Mesenchymal stem cell (in vitro differentiated cells and primary cell): ENCODE data around the gene SDC4. TPM values are rescaled to one million over a fixed set of nuclear protein-coding genes. Genes with fewer than 3 reads are reported as not detected.

Experiments used
- DNase-seq: peaks from one replicate; pipeline ENCODE4 v3.0.0-alpha.2; 2013
- H2AFZ ChIP-seq: one replicate; pipeline ENCODE4 v1.6.1; 2013; ENCODE audit warnings: low read depth, mild to moderate bottlenecking, control low read depth, inconsistent platforms, low read length, moderate library complexity
- H2AK5ac ChIP-seq: 2 replicates; pipeline ENCODE4 v1.6.1; 2013; ENCODE audit warnings: low read length, moderate library complexity, mild to moderate bottlenecking, inconsistent platforms; ENCODE audit not compliant: severe bottlenecking
- H2BK120ac ChIP-seq: one replicate; pipeline ENCODE4 v1.6.1; 2013; ENCODE audit warnings: low read depth, mild to moderate bottlenecking, inconsistent platforms, low read length, moderate library complexity
- H2BK12ac ChIP-seq, 2 experiments: one replicate each; pipeline ENCODE4 v1.6.1; 2013; ENCODE audit warnings: inconsistent platforms in 2 of 2, low read length in 2 of 2, mild to moderate bottlenecking in 2 of 2, moderate library complexity in 2 of 2, control low read depth in 1 of 2
- H2BK15ac ChIP-seq: one replicate; pipeline ENCODE4 v1.6.1; 2013; ENCODE audit warnings: mild to moderate bottlenecking, low read depth, inconsistent platforms; ENCODE audit not compliant: poor library complexity, severe bottlenecking
- H2BK5ac ChIP-seq: 2 replicates; pipeline ENCODE4 v1.6.1; 2013; ENCODE audit warnings: low read depth, mild to moderate bottlenecking, low read length, control low read depth, inconsistent platforms; ENCODE audit not compliant: poor library complexity, severe bottlenecking
- H3K14ac ChIP-seq, 2 experiments: one replicate each; pipeline ENCODE4 v1.6.1; 2013; ENCODE audit warnings: inconsistent platforms in 2 of 2, low read length in 2 of 2, control low read depth in 1 of 2, mild to moderate bottlenecking in 1 of 2, moderate library complexity in 1 of 2
- H3K18ac ChIP-seq, 2 experiments: one replicate each; pipeline ENCODE4 v1.6.1; 2013; ENCODE audit warnings: inconsistent platforms in 2 of 2, low read length in 2 of 2, control low read depth in 1 of 2, low read depth in 1 of 2, mild to moderate bottlenecking in 1 of 2
- H3K23ac ChIP-seq, 2 experiments: one replicate each; pipeline ENCODE4 v1.6.1; 2013; ENCODE audit warnings: inconsistent platforms in 2 of 2, low read length in 2 of 2, mild to moderate bottlenecking in 2 of 2, moderate library complexity in 2 of 2, control low read depth in 1 of 2
- H3K27ac ChIP-seq: 2 replicates; pipeline ENCODE4 v1.5.1; 2013; ENCODE audit warnings: mild to moderate bottlenecking, moderate library complexity, low read length, control low read depth, inconsistent platforms; ENCODE audit not compliant: poor library complexity, severe bottlenecking
- H3K27me3 ChIP-seq, 2 experiments: 2 replicates each; pipeline versions ENCODE4 v1.6.1 to v1.7.0; 2013; ENCODE audit warnings: low read length in 2 of 2, mild to moderate bottlenecking in 2 of 2, moderate library complexity in 2 of 2, control low read depth in 1 of 2, inconsistent platforms in 1 of 2; ENCODE audit not compliant: control insufficient read depth in 1 of 2, insufficient read depth in 1 of 2
- H3K36me3 ChIP-seq, 2 experiments: 2 replicates each; pipeline versions ENCODE4 v1.6.1 to v1.7.0; 2013; ENCODE audit warnings: low read length in 2 of 2, control low read depth in 1 of 2, inconsistent platforms in 1 of 2, low read depth in 1 of 2, mild to moderate bottlenecking in 1 of 2; ENCODE audit not compliant: insufficient read depth in 2 of 2, control insufficient read depth in 1 of 2
- H3K4ac ChIP-seq, 2 experiments: one replicate each; pipeline ENCODE4 v1.6.1; 2013; ENCODE audit warnings: inconsistent platforms in 2 of 2, low read length in 2 of 2, mild to moderate bottlenecking in 2 of 2, moderate library complexity in 2 of 2, control low read depth in 1 of 2, low read depth in 1 of 2
- H3K4me1 ChIP-seq: 2 replicates; pipeline ENCODE4 v1.6.1; 2013; ENCODE audit warnings: low read depth, low read length, control low read depth; ENCODE audit not compliant: control insufficient read depth, insufficient read depth
- H3K4me2 ChIP-seq: 2 replicates; pipeline ENCODE4 v1.6.1; 2013; ENCODE audit warnings: low read length, mild to moderate bottlenecking, inconsistent platforms; ENCODE audit not compliant: poor library complexity, severe bottlenecking
- H3K4me3 ChIP-seq, 2 experiments: 2 replicates each; pipeline versions ENCODE4 v1.5.1 to v1.7.0; 2013; ENCODE audit warnings: low read length in 2 of 2, mild to moderate bottlenecking in 2 of 2, control low read depth in 1 of 2, low read depth in 1 of 2; ENCODE audit not compliant: insufficient read depth in 1 of 2
- H3K79me1 ChIP-seq: replicated peaks from 2 replicates; pipeline ENCODE4 v1.6.1; 2013; ENCODE audit warnings: mild to moderate bottlenecking, control low read depth, low read length, inconsistent platforms; ENCODE audit not compliant: poor library complexity, severe bottlenecking
- H3K9ac ChIP-seq: 2 replicates; pipeline ENCODE4 v1.7.0; 2013; ENCODE audit warnings: mild to moderate bottlenecking, low read length, moderate library complexity
- H3K9me3 ChIP-seq: 2 replicates; pipeline ENCODE4 v1.7.0; 2013; ENCODE audit warnings: mild to moderate bottlenecking, low read length; ENCODE audit not compliant: control insufficient read depth
- H4K8ac ChIP-seq: one replicate; pipeline ENCODE4 v1.6.1; 2013; ENCODE audit warnings: inconsistent platforms, mild to moderate bottlenecking, low read length, moderate library complexity
- H4K91ac ChIP-seq: one replicate; pipeline ENCODE4 v1.6.1; 2013; ENCODE audit warnings: mild to moderate bottlenecking, low read length, inconsistent platforms
- WGBS: methylation state at CpG from one replicate; pipeline ENCODE4 v1.1.7; 2013; ENCODE audit warnings: mixed read lengths; 5-methylcytosine and 5-hydroxymethylcytosine counted together
- polyA plus RNA-seq, 2 experiments: library from polyadenylated mRNA; stranded (reverse); fragments of 200-250 nt; gene quantifications; one replicate each; pipeline ENCODE4 v1.2.3, GENCODE V29; 2013

Gene SDC4, protein sequence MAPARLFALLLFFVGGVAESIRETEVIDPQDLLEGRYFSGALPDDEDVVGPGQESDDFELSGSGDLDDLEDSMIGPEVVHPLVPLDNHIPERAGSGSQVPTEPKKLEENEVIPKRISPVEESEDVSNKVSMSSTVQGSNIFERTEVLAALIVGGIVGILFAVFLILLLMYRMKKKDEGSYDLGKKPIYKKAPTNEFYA
- 42.8 TPM for polyA plus RNA-seq (2013, experiment 1 of 2)
- 43.8 TPM for polyA plus RNA-seq (2013, experiment 2 of 2)

DNA sequence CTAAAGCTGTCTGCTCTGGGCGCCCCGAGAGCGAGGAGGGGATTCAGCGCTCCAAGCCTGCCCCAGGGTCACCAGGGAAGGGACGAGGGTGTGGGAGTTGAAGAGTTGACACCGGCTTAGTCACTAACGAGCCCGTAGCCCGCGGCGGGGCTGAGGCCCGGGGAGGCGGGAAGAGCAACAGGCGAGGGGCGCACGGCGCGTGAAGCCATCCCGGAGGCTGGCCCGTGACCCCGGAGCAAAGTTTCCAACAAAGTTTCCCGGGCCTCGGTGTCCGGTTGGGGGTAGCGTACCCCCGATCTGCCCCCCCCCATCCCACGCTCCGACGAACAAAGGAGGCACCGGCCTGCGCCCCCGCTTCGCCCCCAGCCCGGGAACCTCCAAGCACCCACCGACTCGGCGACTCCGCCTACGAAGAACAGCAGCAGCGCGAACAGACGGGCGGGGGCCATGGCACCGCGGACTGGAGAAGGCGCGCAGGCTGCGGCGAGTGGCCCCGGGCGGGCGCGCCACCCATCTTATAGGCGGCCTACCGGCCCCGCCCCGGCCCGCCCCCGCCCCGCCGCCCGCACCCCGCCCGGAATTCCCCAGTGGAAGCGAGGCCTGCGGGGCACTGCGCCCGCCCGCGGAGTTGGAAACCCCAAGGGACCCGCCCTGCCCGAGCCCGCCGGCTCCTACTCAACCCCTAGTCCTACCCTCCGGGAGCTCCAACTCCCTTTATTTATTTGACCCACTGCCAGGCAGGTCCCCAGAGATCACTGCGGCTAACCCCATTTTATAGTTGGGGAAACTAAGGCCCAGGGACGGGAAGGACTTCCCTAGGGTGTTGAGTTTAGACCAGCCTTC is at the start of gene SDC4:
Gene SDC4 (minus strand): TSS at position 489 of the 843 bp plus-strand sequence. CDS start 40 bp downstream, at position 449.
- 5% methylated on average over 26 of the region's 77 CpGs for WGBS
- H3K36me3 ChIP-seq = no peaks in the 10 kb centered on the region
- peak within 1 kb of the TSS; percentile 9 for H2BK5ac ChIP-seq
- H4K8ac ChIP-seq = peak within 1 kb of the TSS; percentile 5
- peaks cover 31% of the 10 kb centered on the region for H3K4me1 ChIP-seq
- H2AK5ac ChIP-seq = peak within 1 kb of the TSS; percentile 57
- H2BK120ac ChIP-seq = peak within 1 kb of the TSS; percentile 77
- peak within 1 kb of the TSS; percentile 73 to 76 for H2BK12ac ChIP-seq
- peak within 1 kb of the TSS; percentile 44 for H2BK15ac ChIP-seq
- H3K4ac ChIP-seq = peak within 1 kb of the TSS; percentile 19 to 42
- DNase-seq = peak; percentile 73
- no peaks in the 10 kb centered on the region for H3K27me3 ChIP-seq
- no peak within 1 kb of the TSS for H4K91ac ChIP-seq
- peak within 1 kb of the TSS; percentile 65 for H3K27ac ChIP-seq
- H2AFZ ChIP-seq = peak within 1 kb of the TSS; percentile 78
- no peaks in the 10 kb centered on the region for H3K79me1 ChIP-seq
- peak within 1 kb of the TSS; percentile 75 to 81 for H3K4me3 ChIP-seq
- H3K18ac ChIP-seq = peak within 1 kb of the TSS; percentile 50 to 91
- peak within 1 kb of the TSS; percentile 64 for H3K4me2 ChIP-seq
- no peaks in the 10 kb centered on the region for H3K9me3 ChIP-seq
- H3K14ac ChIP-seq = peak within 1 kb of the TSS in 1 of 2 experiments; percentile 45
- H3K9ac ChIP-seq = peak within 1 kb of the TSS; percentile 89
- peak within 1 kb of the TSS in 1 of 2 experiments; percentile 91 for H3K23ac ChIP-seq

DNA sequence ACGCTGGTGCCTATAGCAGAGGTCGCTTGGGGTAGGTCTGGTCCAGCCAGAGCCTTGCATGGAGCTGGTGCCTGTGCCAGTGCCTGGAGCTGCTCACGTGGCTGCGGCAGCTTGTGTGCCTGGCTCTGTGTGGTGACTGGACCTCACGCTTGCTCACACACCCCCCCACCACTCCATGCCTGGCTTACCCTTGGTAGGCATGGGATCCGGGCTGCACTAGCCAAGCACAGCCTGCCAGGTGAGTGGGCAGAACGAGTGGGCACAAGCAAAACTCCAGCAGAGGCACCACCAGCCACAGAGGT is 46.8 kb upstream of the SDC4 start:
- Histone ChIP-seq H2BK12ac (no peak overlapping the region), H2AFZ (no peak overlapping the region), H3K4ac (no peak overlapping the region), H3K18ac (no peak overlapping the region), H2AK5ac (no peak overlapping the region), H4K91ac (no peak overlapping the region), H3K9ac (no peak overlapping the region), H3K79me1 (peaks cover 2% of the 10 kb centered on the region), H3K9me3 (peaks cover 14% of the 10 kb centered on the region), H3K4me3 (no peak overlapping the region), H3K27ac (no peak overlapping the region), H3K4me1 (no peaks in the 10 kb centered on the region), H3K36me3 (peaks cover 0 to 11% of the 10 kb centered on the region in 2 experiments), H4K8ac (no peak overlapping the region), H3K14ac (no peak overlapping the region), H2BK120ac (no peak overlapping the region), H3K4me2 (no peak overlapping the region), H2BK15ac (no peak overlapping the region), H3K23ac (no peak overlapping the region), H3K27me3 (no peaks in the 10 kb centered on the region), H2BK5ac (no peak overlapping the region)
- DNase-seq = no peak
- 93% methylated on average over 7 of the region's 7 CpGs for WGBS

DNA sequence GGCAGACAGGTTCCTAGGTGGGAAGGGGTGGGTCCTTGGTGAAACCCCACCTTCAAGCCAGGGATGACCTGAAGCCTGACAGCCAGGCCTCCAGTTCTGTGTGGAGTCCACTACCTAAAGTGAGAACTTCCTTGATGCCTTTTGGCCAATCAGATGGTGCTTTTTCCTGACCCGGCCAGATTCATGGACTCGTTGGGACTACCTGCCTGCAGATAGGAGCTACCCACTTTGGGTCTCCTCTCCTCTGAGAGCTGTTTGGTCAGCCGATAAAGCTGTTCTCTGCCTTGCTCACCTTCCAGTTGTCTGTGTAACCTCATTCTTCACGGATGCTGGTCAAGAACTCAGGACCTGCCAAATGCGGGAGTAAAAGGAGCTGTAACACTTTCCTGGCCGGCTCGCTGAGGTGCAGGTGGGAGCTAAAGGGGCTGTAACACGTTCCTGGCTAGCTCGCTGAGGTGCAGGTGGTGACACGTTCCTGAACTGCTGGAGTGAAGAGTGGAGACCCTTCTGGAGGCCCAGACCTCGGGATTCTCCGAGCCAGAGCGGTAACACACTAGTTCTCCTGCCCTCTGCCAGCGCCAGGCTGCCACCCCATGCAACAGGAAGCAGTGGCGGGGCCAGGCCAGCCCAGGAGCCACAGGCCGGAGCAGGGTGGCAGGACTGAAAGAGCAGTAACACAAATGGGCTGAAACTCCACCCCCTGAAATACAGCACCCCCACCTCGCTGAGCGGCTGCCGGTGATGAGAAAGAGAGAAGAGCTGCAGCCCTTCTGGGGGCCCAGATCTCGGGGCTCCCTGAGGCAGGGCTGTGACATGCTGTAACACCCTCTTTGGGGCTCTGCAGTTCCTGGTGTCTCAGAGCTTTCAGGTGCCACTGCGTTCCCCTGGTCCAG is 46.2 kb upstream of the SDC4 start:
- H3K9ac ChIP-seq = no peak overlapping the region
- no peak overlapping the region for H3K27ac ChIP-seq
- no peak overlapping the region for H3K4me2 ChIP-seq
- H3K4ac ChIP-seq = no peak overlapping the region
- no peak overlapping the region for H2BK15ac ChIP-seq
- peaks cover 2% of the 10 kb centered on the region for H3K79me1 ChIP-seq
- H3K14ac ChIP-seq = no peak overlapping the region
- no peak overlapping the region for H4K8ac ChIP-seq
- no peak overlapping the region for H2BK5ac ChIP-seq
- no peak overlapping the region for H3K18ac ChIP-seq
- no peaks in the 10 kb centered on the region for H3K4me1 ChIP-seq
- no peak overlapping the region for H2AFZ ChIP-seq
- WGBS = 88% methylated on average over 21 of the region's 21 CpGs
- H3K36me3 ChIP-seq = peaks cover 0 to 11% of the 10 kb centered on the region in 2 experiments
- no peak overlapping the region for H3K23ac ChIP-seq
- H3K9me3 ChIP-seq = peaks cover 14% of the 10 kb centered on the region
- no peak overlapping the region for H2BK12ac ChIP-seq
- no peak overlapping the region for H4K91ac ChIP-seq
- no peaks in the 10 kb centered on the region for H3K27me3 ChIP-seq
- H2AK5ac ChIP-seq = no peak overlapping the region
- no peak overlapping the region for H2BK120ac ChIP-seq
- no peak for DNase-seq
- H3K4me3 ChIP-seq = no peak overlapping the region
